Measurements from ENCODE around the gene TMTC1. TPM values are rescaled to one million over a fixed set of nuclear protein-coding genes. Genes with fewer than 3 reads are reported as not detected.
A peak's percentile ranks its signal among the peaks of the same experiment; 100 is the strongest.

Gene TMTC1
- total and polyA plus RNA-seq, 12 donors, result 5.1 to 82.2 (median 41.8) TPM

DNA sequence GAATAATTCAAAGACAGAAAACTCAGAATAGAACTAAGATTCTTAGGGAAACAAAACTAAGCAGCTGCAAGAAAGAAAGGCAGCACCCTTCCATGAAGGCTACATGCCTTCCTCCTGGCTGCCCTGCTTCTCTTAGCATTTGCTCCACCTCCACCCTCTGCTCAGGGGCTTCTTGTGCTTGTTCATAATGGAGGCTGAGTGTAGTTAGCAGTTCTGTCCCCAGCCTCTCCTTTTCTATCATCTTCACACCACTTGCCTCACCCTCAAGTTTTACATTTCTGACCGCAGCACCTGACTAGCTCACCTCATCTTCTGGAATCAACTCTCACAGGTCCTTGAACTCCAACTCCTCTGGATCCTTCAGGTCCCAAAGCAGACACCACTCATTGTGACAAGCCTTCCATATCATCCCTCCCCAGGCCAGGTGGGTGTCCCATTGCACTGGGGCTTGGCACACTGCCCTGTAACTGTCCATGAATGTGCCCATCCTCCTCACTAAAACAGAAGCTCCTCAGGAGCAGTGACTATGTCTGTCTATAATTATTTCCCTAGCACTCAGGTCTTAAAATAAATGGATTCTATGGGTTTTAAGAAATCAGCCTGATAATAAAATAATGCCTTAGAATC lies 139.1 kb downstream of the TMTC1 start:
- H3K4me3 ChIP-seq, result no peak overlapping the region
- peaks cover 0 to 8% of the 10 kb centered on the region in 2 donors for H3K4me1 ChIP-seq (replicated peaks in 1 of 2)
- no peak for DNase-seq
- no peaks in the 10 kb centered on the region for H3K9me3 ChIP-seq (replicated peaks in 1 of 3)
- H3K27me3 ChIP-seq, result no peaks in the 10 kb centered on the region
- intact Hi-C loops (cut with DNase I), result no loop called here
- H3K27ac ChIP-seq, result no peak overlapping the region
- H3K36me3 ChIP-seq (replicated peaks in 1 of 2), result no peaks in the 10 kb centered on the region
- WGBS, 4 donors, result 89 to 100% (median 97%) methylated on average over 1 of the region's 1 CpG
- no peak for TF ChIP-seq POLR2A (IDR thresholded peaks at IDR 0.05)
- TF ChIP-seq, protein P1, sequence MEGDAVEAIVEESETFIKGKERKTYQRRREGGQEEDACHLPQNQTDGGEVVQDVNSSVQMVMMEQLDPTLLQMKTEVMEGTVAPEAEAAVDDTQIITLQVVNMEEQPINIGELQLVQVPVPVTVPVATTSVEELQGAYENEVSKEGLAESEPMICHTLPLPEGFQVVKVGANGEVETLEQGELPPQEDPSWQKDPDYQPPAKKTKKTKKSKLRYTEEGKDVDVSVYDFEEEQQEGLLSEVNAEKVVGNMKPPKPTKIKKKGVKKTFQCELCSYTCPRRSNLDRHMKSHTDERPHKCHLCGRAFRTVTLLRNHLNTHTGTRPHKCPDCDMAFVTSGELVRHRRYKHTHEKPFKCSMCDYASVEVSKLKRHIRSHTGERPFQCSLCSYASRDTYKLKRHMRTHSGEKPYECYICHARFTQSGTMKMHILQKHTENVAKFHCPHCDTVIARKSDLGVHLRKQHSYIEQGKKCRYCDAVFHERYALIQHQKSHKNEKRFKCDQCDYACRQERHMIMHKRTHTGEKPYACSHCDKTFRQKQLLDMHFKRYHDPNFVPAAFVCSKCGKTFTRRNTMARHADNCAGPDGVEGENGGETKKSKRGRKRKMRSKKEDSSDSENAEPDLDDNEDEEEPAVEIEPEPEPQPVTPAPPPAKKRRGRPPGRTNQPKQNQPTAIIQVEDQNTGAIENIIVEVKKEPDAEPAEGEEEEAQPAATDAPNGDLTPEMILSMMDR (IDR thresholded peaks at IDR 0.05), result no peak

DNA sequence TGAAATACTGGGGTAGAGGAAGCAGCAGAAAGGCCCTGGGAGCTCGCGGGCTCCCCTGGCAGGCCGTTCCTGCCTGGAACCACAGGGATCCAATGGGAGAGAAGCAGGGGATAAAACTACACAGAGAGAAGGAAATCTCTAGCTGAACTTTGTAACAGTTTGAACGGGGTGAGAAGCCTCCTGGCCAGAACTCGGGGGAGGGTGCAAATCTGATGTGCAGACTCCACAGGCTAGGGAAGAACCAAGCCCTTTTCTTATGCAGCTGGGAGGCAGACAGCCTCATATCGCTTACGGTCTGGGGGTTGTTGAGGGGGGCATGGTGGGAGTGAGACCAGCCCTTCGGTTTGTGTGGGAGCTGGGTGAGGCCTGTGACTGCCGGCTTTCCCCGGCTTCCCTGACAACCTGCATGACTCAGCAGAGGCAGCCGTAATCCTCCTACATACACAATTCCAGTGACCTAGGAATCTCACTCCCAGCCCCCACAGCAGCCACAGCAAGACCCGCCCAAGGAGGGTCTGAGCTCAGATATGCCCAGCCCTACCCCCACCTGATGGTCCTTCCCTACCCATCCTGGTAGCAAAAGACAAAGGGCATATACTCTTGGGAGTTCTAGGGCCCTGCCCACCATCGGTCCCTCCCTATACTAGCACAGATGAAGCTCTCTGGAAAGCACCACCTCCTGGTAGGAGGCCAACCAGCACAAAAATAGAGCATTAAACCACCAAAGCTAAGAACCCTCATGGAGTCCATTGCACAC lies 143.0 kb downstream of the TMTC1 start:
- peaks cover 0 to 8% of the 10 kb centered on the region in 2 donors for H3K4me1 ChIP-seq (replicated peaks in 1 of 2)
- no peak overlapping the region for H3K4me3 ChIP-seq
- no peak for TF ChIP-seq POLR2A (IDR thresholded peaks at IDR 0.05)
- TF ChIP-seq, protein P1 (IDR thresholded peaks at IDR 0.05), result no peak
- no peaks in the 10 kb centered on the region for H3K9me3 ChIP-seq (replicated peaks in 1 of 3)
- peak in 6 of 7 donors; percentile 18 to 70 (median 42) for DNase-seq
- peak overlapping the region in 3 of 5 donors; percentile 11 to 69 (median 62) for H3K27ac ChIP-seq
- WGBS, 4 donors, result 46 to 81% (median 72%) methylated on average over 7 to 13 of the region's 13 CpGs
- H3K36me3 ChIP-seq (replicated peaks in 1 of 2), result no peaks in the 10 kb centered on the region
- no peaks in the 10 kb centered on the region for H3K27me3 ChIP-seq
- intact Hi-C loops (cut with DNase I), result no loop called here

- Histone ChIP-seq H3K9me3 (replicated peaks in 1 of 3) (no peaks in the 10 kb centered on the region), H3K4me1 (replicated peaks in 1 of 2) (peaks cover 0 to 9% of the 10 kb centered on the region in 2 donors), H3K27me3 (no peaks in the 10 kb centered on the region), H3K4me3 (no peak overlapping the region), H3K36me3 (replicated peaks in 1 of 2) (no peaks in the 10 kb centered on the region), H3K27ac (peak overlapping the region in 3 of 5 donors; percentile 11 to 69 (median 62))
- WGBS, 4 donors, result 84 to 94% (median 86%) methylated on average over 10 of the region's 10 CpGs
- DNase-seq, result no peak
- intact Hi-C loops (cut with DNase I), result no loop called here
- no peak for TF ChIP-seq POLR2A (IDR thresholded peaks at IDR 0.05)
- TF ChIP-seq, protein P1 (IDR thresholded peaks at IDR 0.05), result no peak
Measured at GRCh38 chr12:29639893-29640495, 143.7 kb downstream of the TMTC1 start.

DNA sequence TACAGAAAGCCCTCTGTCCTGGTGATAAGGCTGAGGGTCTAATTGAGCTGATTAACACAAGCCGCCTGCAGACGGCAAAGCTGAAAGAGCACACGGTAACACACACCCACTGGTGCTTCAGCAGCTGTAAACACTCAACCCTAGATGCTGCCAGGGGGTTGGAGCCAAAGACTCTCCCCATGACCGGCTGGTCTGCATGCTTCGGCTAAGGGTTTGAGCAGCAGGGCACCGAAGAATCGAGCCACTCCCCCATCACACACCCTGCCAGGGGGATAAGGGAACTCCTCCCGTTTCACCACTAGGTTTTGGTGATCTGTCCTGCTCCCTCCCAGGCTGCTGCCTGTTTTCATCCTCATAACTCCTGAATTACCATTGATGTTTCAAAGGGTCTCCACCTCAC lies 145.2 kb downstream of the TMTC1 start:
- Histone ChIP-seq H3K4me1 (replicated peaks in 1 of 2) (peaks cover 0 to 12% of the 10 kb centered on the region in 2 donors), H3K4me3 (no peak overlapping the region), H3K27ac (no peak overlapping the region), H3K36me3 (replicated peaks in 1 of 2) (no peaks in the 10 kb centered on the region), H3K9me3 (replicated peaks in 1 of 3) (no peaks in the 10 kb centered on the region), H3K27me3 (no peaks in the 10 kb centered on the region)
- 78 to 89% (median 84%) methylated on average over 3 to 8 of the region's 8 CpGs for WGBS, 4 donors
- no peak for DNase-seq
- intact Hi-C loops (cut with DNase I), result no loop called here
- TF ChIP-seq POLR2A (IDR thresholded peaks at IDR 0.05), result no peak
- TF ChIP-seq, protein P1 (IDR thresholded peaks at IDR 0.05), result no peak
